Glomerular visceral epithelial cell (primary cell): ENCODE results near the gene OLFM4.
"Not testable (repeated sequence)": the region's sequence is repeated elsewhere in the genome, so short reads cannot be mapped to it uniquely, and the experiment has no call there.

Experiments used
- DNase-seq: peaks from one replicate; pipeline ENCODE4 v3.0.0-alpha.2; 2016; ENCODE audit errors: extremely low spot score

OLFM4 gene

GRCh38 chr13:53028637-53029203 lies at the start of gene OLFM4:
Gene OLFM4, plus strand, starts transcription at chr13:53028813. Its CDS starts 24 bp downstream, at chr13:53028837.
- DNase-seq = no peak

GRCh38 chr13:52978989-52979388 lies 49.6 kb upstream of the OLFM4 start:
- DNase-seq = no peak

GRCh38 chr13:52980695-52981094 lies 47.9 kb upstream of the OLFM4 start:
- DNase-seq = no peak

GRCh38 chr13:52983836-52984235 lies 44.8 kb upstream of the OLFM4 start:
- no peak for DNase-seq

GRCh38 chr13:52984881-52985363 lies 43.7 kb upstream of the OLFM4 start:
- DNase-seq = no peak

GRCh38 chr13:52991344-52992020 lies 37.1 kb upstream of the OLFM4 start:
- no peak for DNase-seq

- no peak for DNase-seq
These were observed 36.5 kb upstream of the OLFM4 start for GRCh38 chr13:52992110-52992509.

- no peak for DNase-seq
These were observed 34.6 kb upstream of the OLFM4 start for GRCh38 chr13:52994051-52994450.

GRCh38 chr13:52994865-52995264 lies 33.7 kb upstream of the OLFM4 start:
- no peak for DNase-seq

GRCh38 chr13:52995946-52996345 lies 32.7 kb upstream of the OLFM4 start:
- DNase-seq = no peak

GRCh38 chr13:52997951-52998876 lies 30.4 kb upstream of the OLFM4 start:
- no peak for DNase-seq

GRCh38 chr13:52999093-52999696 lies 29.4 kb upstream of the OLFM4 start:
- no peak for DNase-seq

GRCh38 chr13:53001444-53002225 lies 27.0 kb upstream of the OLFM4 start:
- DNase-seq = no peak

- DNase-seq = no peak
These were observed 24.0 kb upstream of the OLFM4 start for GRCh38 chr13:53004573-53004972.

GRCh38 chr13:53005626-53006025 lies 23.0 kb upstream of the OLFM4 start:
- DNase-seq = no peak

- DNase-seq = no peak
These were observed 20.7 kb upstream of the OLFM4 start for GRCh38 chr13:53007872-53008271.

GRCh38 chr13:53010374-53011105 lies 18.1 kb upstream of the OLFM4 start:
- DNase-seq = no peak

- no peak for DNase-seq
These were observed 15.9 kb upstream of the OLFM4 start for GRCh38 chr13:53012707-53013106.

- DNase-seq = no peak
These were observed 15.5 kb upstream of the OLFM4 start for GRCh38 chr13:53013113-53013512.

- DNase-seq = not testable (repeated sequence)
These were observed 14.6 kb upstream of the OLFM4 start for GRCh38 chr13:53014018-53014417.
